Daoy (cell line): ENCODE results near the gene SPECC1. TPM values are rescaled to one million over a fixed set of nuclear protein-coding genes. Genes with fewer than 3 reads are reported as not detected.
A peak's percentile ranks its signal among the peaks of the same experiment; 100 is the strongest.
"Not testable (repeated sequence)": the region's sequence is repeated elsewhere in the genome, so short reads cannot be mapped to it uniquely, and the experiment has no call there.

Source experiments
- DNase-seq: peaks from one replicate; pipeline ENCODE4 v3.0.0-alpha.2; 2015; ENCODE audit warnings: low read depth
- total RNA-seq: library from RNA; depleted of rRNA; stranded (reverse); fragments of >200 nt; shearing (Covaris generic); gene quantifications from 2 replicates; pipeline ENCODE4 v1.2.3, GENCODE V29; 2014

The SPECC1 gene
- total RNA-seq, 1 experiment from 2014 or later: 43.0 TPM

GRCh38 chr17:20010099-20010863 is 1.1 kb downstream of the SPECC1 start:
- peak; percentile 67 for DNase-seq

- no peak for DNase-seq
Measured at GRCh38 chr17:20010936-20011335, 1.8 kb downstream of the SPECC1 start.

- no peak for DNase-seq
Measured at GRCh38 chr17:20012017-20012536, 2.9 kb downstream of the SPECC1 start.

DNA sequence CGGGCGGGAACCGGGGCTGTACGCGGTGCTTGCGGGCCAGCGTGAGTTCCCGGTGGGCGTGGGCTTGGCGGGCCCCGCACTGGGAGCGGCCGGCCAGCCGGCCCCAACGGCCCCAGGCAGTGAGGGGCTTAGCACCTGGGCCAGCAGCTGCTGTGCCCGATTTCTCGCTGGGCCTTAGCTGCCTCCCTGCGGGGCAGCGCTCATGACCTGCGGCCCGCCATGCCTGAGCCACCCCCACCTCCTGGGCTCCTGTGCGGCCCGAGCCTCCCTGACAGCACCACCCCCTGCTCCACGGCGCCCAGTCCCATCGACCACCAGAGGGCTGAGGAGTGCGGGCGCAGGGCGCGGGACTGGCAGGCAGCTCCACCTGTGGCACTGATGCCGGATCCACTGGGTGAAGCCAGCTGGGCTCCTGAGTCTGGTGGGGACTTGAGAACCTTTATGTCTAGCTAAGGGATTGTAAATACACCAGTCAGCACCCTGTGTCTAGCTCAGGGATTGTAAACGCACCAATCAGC is 7.4 kb downstream of the SPECC1 start:
- not testable (repeated sequence) for DNase-seq

GRCh38 chr17:20022701-20023100 is 13.5 kb downstream of the SPECC1 start:
- no peak for DNase-seq

GRCh38 chr17:20026960-20027359 is 17.8 kb downstream of the SPECC1 start:
- no peak for DNase-seq

DNA sequence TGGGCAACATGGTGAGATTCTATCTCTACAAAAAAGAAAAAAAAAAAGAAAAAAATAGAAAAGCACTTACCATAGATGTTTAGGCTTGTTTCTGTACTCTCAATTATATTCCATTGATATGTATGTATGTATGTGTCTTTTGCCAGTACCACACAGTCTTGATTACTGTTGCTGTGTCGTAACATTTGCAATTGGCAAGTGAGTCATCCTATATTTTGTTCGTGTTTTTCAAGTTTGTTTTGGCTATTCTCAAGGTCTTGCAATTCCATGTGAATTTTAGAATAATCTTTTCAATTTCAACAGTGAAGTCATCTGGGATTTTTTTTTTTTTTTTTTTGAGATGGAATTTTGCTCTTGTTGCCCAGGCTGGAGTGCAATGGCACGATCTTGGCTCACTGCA is 19.3 kb downstream of the SPECC1 start:
- DNase-seq: no peak

GRCh38 chr17:20032636-20033035 is 23.5 kb downstream of the SPECC1 start:
- DNase-seq: no peak

- DNase-seq: no peak
Measured at GRCh38 chr17:20033415-20033814, 24.3 kb downstream of the SPECC1 start.

- DNase-seq: no peak
Measured at GRCh38 chr17:20035501-20035900, 26.3 kb downstream of the SPECC1 start.

GRCh38 chr17:20037286-20037685 is 28.1 kb downstream of the SPECC1 start:
- DNase-seq: not testable (repeated sequence)

GRCh38 chr17:20039037-20039436 is 29.9 kb downstream of the SPECC1 start:
- DNase-seq: no peak

GRCh38 chr17:20040216-20040615 is 31.1 kb downstream of the SPECC1 start:
- no peak for DNase-seq

DNA sequence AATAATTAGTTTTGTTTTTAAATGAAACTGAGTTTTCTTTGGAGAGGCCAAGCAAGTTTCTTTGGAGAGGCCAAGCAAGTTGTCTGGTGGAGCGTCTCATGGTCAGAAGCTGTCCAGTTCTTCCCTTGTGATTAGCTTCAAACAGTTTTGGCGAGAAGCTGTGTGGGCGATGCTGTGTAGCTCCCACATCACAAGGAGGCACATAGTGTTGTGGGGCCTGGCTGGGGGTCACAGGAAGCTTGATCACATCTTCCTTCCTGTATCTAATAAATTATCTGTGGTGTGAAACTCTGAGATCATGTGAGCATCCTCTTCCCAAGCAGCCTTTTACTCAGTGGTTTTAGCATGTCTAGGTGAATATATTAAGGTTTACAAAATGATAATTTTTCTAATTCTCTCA is 33.9 kb downstream of the SPECC1 start:
- DNase-seq: no peak

GRCh38 chr17:20045476-20045875 is 36.3 kb downstream of the SPECC1 start:
- DNase-seq: no peak

- no peak for DNase-seq
Measured at GRCh38 chr17:20046629-20047028, 37.5 kb downstream of the SPECC1 start.

- no peak for DNase-seq
Measured at GRCh38 chr17:20051624-20052023, 42.5 kb downstream of the SPECC1 start.

GRCh38 chr17:20053361-20053964 is 44.3 kb downstream of the SPECC1 start:
- DNase-seq: no peak

DNA sequence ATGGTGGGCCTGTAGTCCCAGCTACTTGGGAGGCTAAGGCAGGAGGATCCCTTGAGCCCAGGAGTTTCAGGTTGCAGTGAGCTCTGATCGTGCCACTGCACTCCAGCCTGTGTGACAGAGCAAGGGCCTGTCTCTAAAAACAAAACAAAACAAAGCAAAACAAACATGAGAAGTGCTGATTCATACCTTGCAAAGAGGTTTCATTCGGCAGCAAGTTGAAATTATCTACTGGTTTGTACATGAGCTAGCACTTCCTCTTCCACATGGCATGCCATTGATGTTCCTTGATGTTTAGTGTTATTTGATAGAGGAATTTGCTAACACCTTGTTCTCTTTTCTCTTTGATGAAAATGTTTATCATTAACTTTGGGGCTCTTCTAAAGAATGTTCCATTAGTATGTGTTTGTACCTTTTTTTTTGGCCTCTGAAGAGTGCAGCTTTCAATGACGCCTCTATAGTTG is 50.6 kb downstream of the SPECC1 start:
- peak; percentile 37 for DNase-seq

DNA sequence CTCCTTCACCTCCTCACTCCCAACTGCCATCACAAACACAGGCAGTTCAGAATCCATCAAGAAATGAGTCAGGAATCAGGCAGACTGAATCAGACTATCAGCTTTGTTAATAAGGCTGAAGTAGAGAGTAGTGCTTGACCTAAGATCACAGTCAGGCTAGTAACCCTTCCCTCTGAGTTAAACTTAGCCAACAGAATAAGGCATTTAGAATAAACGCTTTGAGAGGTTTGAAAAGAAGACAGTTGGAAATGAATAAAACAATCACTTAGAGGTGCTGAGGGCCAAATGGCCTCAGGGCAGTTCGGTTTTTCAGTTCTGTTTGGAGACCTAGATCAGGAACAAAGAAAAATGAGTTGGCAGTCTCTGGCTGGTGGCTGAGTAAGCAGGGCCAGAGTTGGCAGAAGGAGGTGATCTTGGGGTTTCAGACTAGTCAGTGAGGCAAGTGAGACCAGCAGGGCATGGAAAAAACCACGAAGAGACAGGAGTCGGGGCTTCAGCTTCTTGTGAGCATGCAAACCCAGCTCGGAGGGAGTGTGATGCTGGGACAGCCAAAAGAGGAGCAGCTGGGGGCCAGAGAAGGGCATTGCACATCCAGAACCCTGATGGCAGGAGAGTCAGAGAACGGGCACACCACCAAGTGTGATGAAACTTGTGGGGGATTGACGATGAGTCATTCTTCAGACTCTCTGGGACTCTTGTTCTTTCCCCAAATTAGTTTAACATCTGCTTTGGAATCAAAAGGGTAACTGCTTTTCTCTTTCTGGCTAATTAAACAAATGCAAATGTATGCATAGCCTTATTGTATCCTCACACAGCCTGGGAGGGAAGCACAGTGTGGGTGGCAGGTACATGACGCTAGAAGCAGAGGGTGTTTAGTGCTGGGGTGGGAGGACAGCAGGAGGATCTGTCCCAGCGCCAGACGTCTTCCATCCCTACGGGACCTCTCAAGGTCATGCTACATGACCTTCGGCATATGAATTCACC is 54.8 kb downstream of the SPECC1 start:
- peak; percentile 87 for DNase-seq

GRCh38 chr17:20066253-20066652 is 57.1 kb downstream of the SPECC1 start:
- peak; percentile 68 for DNase-seq

GRCh38 chr17:20067711-20068110 is 58.6 kb downstream of the SPECC1 start:
- DNase-seq: no peak
